CD8-positive, alpha-beta memory T cell (primary cell): Measurements from ENCODE around the gene SAPCD2. TPM values are rescaled to one million over a fixed set of nuclear protein-coding genes. Genes with fewer than 3 reads are reported as not detected.
A peak's percentile ranks its signal among the peaks of the same experiment; 100 is the strongest.

Experiments
- CTCF ChIA-PET: fragments of 350-600 bp; sonication (Branson Sonifier 250); formaldehyde crosslinking; loops from one replicate; lab custom pipeline; 2021; ENCODE audit warnings: antibody characterized with exemption; lab: Charles Lee
- POLR2A ChIA-PET: fragments of 350-600 bp; sonication (Branson Sonifier 250); formaldehyde crosslinking; loops from one replicate; lab custom pipeline; 2021; ENCODE audit warnings: antibody characterized with exemption; lab: Charles Lee
- DNase-seq, 5 donors: peaks; one replicate each; pipeline versions ENCODE4 v3.0.0 to v3.0.0-alpha.2; 2020 to 2022; ENCODE audit warnings: mixed read lengths in 1 of 5
- H3K27ac ChIP-seq: one replicate; pipeline ENCODE4 v1.7.0; 2013; ENCODE audit warnings: low read depth, mild to moderate bottlenecking, low read length, moderate library complexity
- H3K27me3 ChIP-seq: 2 replicates; pipeline ENCODE4 v1.7.0; 2013; ENCODE audit warnings: low read length, mild to moderate bottlenecking; ENCODE audit not compliant: insufficient read depth, poor library complexity, severe bottlenecking
- H3K36me3 ChIP-seq: 2 replicates; pipeline ENCODE4 v1.7.0; 2013; ENCODE audit warnings: mild to moderate bottlenecking, low read length, moderate library complexity; ENCODE audit not compliant: insufficient read depth
- H3K4me1 ChIP-seq: 2 replicates; pipeline ENCODE4 v1.7.0; 2013; ENCODE audit warnings: mild to moderate bottlenecking, low read length, moderate library complexity; ENCODE audit not compliant: insufficient read depth
- H3K4me3 ChIP-seq: 2 replicates; pipeline ENCODE4 v1.7.0; 2013; ENCODE audit warnings: mild to moderate bottlenecking, low read length
- H3K9me3 ChIP-seq: 2 replicates; pipeline ENCODE4 v1.7.0; 2013; ENCODE audit warnings: mild to moderate bottlenecking, low read length
- H3K27ac Mint-ChIP-seq, 8 donors: one replicate each; pipeline ENCODE4 v1.8.0; 2020 to 2021; ENCODE audit warnings: mixed read lengths in 8 of 8, mild to moderate bottlenecking in 6 of 8, inconsistent platforms in 3 of 8, moderate library complexity in 3 of 8
- H3K27me3 Mint-ChIP-seq, 2 donors: one replicate each; pipeline ENCODE4 v1.8.0; 2020 to 2021; ENCODE audit warnings: mixed read lengths in 2 of 2, mild to moderate bottlenecking in 1 of 2, moderate library complexity in 1 of 2
- H3K36me3 Mint-ChIP-seq, 3 donors: one replicate each; pipeline ENCODE4 v1.8.0; 2020 to 2021; ENCODE audit warnings: mixed read lengths in 3 of 3, inconsistent platforms in 1 of 3, mild to moderate bottlenecking in 1 of 3
- H3K4me1 Mint-ChIP-seq, 3 donors: one replicate each; pipeline ENCODE4 v1.8.0; 2020 to 2021; ENCODE audit warnings: mixed read lengths in 3 of 3, inconsistent platforms in 1 of 3, mild to moderate bottlenecking in 1 of 3
- H3K4me3 Mint-ChIP-seq, 7 donors: one replicate each; pipeline ENCODE4 v1.8.0; 2020 to 2021; ENCODE audit warnings: mixed read lengths in 7 of 7, mild to moderate bottlenecking in 6 of 7, moderate library complexity in 4 of 7, inconsistent platforms in 2 of 7
- H3K9me3 Mint-ChIP-seq, 5 donors: one replicate each; pipeline ENCODE4 v1.8.0; 2020 to 2022; ENCODE audit warnings: mixed read lengths in 5 of 5, mild to moderate bottlenecking in 3 of 5, moderate library complexity in 2 of 5, inconsistent platforms in 1 of 5
- polyA plus RNA-seq: library from polyadenylated mRNA; unstranded; fragments of 300-500 nt; fragmentation: Illumina TruSeq; gene quantifications from one replicate; pipeline ENCODE4 v1.2.3, GENCODE V29; 2021
- total RNA-seq, 2 experiments: library from RNA; stranded (reverse); gene quantifications; one replicate each; pipeline ENCODE4 v1.2.3, GENCODE V29; 2021

Gene SAPCD2
- total and polyA plus RNA-seq, 3 experiments from 2014 or later: 0.15 to 12.7 (median 11.5) TPM

DNA sequence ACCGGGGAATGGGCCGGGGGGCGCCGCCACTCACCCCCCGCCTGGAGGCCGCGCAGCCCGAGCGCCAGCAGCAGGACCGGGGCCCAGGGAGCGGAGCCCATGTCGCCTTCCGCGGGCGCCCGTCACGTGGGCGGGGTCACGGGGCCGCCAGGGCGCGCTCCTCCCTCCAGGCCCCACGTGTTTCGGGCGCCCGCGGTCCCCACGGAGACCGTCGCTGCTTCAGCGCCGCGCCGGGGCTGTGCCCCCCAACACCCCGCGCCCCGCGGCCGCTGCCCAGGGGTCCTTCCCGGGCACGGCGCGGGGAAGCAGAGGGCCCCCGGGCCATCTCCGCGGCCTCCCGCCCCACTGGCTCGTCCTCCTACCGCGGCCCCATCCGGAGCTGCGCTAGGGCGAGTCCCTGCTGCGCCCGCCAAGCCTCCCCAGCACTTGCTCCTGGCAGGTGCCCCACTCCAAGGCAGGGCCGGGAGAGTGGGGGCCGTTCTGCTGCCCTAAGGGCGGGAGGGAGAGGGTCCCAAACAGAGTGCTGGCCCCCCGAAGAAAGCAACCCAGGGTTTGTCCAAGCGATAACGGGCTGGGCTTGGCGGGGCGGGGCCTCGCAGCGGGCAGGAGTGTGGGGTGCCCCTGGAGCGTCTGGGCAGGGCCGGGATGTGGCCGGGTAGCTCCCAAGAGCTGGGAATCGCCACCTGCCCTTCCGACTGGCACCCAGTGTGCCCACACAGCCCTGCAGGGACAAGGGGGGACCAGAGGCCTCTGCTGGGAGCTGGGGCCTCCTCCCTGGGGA is 44.4 kb upstream of the SAPCD2 start, which contains the start of gene DPP7:
TSS of gene DPP7 (minus strand) at position 121 of the 781 bp plus-strand sequence. CDS start at position 101, 20 bp downstream.
- Histone ChIP-seq H3K4me3 (peak within 1 kb of the TSS; percentile 50), H3K36me3 (no peaks in the 10 kb centered on the region), H3K4me1 (peaks cover 10% of the 10 kb centered on the region), H3K9me3 (no peaks in the 10 kb centered on the region), H3K27me3 (no peaks in the 10 kb centered on the region), H3K27ac (peak within 1 kb of the TSS; percentile 38)
- no peaks in the 10 kb centered on the region for H3K9me3 Mint-ChIP-seq
- CTCF ChIA-PET: interaction anchor here (0.6 to 1.8 kb wide), 6 partner anchors 19 to 122 kb away, joined by 3 to 6 read pairs (median 4); partner anchors contain the start of gene RNF224
- peaks cover 0 to 1% of the 10 kb centered on the region in 2 donors for H3K27me3 Mint-ChIP-seq
- H3K4me3 Mint-ChIP-seq: peak within 1 kb of the TSS; percentile 24 to 87 (median 69)
- H3K27ac Mint-ChIP-seq: peak within 1 kb of the TSS in 3 of 8 donors; percentile 29 to 63 (median 51)
- peaks cover 0 to 18% (median 0%) of the 10 kb centered on the region in 3 donors for H3K36me3 Mint-ChIP-seq
- peak; percentile 76 to 85 (median 79) for DNase-seq
- POLR2A ChIA-PET: interaction anchor here (0.9 to 1.3 kb wide), 5 partner anchors 20 to 126 kb away, joined by 3 to 7 read pairs (median 4); partner anchors contain the start of genes MAN1B1 and TUBB4B
- peaks cover 0 to 12% (median 3%) of the 10 kb centered on the region in 3 donors for H3K4me1 Mint-ChIP-seq

DNA sequence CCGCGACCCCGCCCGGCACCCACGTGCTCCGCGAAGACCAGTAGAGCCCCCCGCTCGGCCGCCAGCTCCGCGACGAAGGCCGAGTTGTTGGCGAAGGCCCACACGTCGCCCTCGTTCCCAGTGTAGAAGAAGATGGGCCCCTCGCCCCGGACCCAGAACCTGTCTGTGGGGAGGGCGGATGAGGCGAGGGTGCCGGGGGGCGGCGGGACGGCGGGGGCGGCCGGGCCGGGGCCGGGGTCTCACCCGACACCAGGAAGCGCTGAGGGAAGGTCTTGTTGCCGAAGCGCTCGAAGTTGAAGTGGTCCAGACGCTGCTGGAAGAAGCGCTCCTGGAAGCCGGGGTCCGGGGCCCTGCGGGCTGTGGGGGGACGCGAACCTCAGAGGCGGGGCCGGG is 43.9 kb upstream of the SAPCD2 start:
- Histone ChIP-seq H3K27ac (peak overlapping the region; percentile 38), H3K27me3 (no peaks in the 10 kb centered on the region), H3K36me3 (no peaks in the 10 kb centered on the region), H3K4me3 (peak overlapping the region; percentile 50), H3K9me3 (no peaks in the 10 kb centered on the region), H3K4me1 (peaks cover 10% of the 10 kb centered on the region)
- Mint-ChIP-seq H3K27ac (peak overlapping the region in 1 of 8 donors; percentile 29), H3K27me3 (peaks cover 0 to 1% of the 10 kb centered on the region in 2 donors), H3K36me3 (peaks cover 0 to 23% (median 0%) of the 10 kb centered on the region in 3 donors), H3K9me3 (no peaks in the 10 kb centered on the region), H3K4me3 (peak overlapping the region; percentile 24 to 64 (median 51)), H3K4me1 (peaks cover 0 to 12% (median 3%) of the 10 kb centered on the region in 3 donors)
- ChIA-PET POLR2A (interaction anchor here (0.7 to 1.8 kb wide), 5 partner anchors 15 to 127 kb away, joined by 3 to 10 read pairs (median 6); partner anchors contain the start of gene TUBB4B), CTCF (interaction anchor here (1.5 to 1.8 kb wide), 4 partner anchors 18 to 122 kb away, joined by 4 to 12 read pairs (median 6); partner anchors contain the start of gene RNF224)
- no peak for DNase-seq

DNA sequence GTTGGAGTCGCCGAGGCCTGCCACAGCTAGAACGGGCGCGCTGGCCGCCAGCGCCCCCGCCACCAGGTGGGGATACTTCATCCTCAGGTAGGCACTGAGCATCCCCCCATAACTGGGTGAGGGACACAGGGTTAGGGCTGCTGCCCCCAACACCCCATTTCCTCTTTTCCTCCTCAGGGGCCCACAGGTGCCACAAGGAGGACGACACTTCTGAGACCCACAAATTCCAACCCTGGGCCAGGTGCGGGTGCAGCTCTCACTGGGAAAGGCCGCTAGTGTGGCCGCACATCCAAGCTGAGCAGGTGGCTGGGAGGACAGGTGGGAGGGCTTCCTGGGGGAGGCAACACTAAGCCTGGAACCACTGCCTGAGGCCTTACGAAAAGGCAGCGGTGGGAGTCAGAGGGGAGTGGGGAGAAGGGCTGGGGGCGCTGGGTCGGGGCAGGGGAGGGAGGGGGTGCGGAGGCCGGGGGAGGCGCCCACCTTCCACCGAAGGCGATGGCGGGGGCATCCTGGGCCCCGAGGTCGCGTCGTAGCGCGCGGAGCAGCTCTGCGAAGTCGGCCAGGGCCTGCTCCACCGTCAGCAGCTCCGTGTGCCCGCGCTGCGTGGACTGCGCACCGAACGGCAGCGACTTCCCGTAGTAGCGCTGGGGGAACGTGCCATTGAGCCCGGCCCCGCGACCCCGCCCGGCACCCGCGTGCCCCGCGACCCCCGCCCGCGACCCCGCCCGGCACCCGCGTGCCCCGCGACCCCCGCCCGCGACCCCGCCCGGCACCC is 43.2 kb upstream of the SAPCD2 start:
- no peaks in the 10 kb centered on the region for H3K9me3 ChIP-seq
- H3K4me1 ChIP-seq: peaks cover 10% of the 10 kb centered on the region
- POLR2A ChIA-PET: interaction anchor here (0.5 to 1.8 kb wide), 6 partner anchors 10 to 127 kb away, joined by 3 to 10 read pairs (median 4); partner anchors contain the start of genes MAN1B1 and TUBB4B
- Mint-ChIP-seq H3K9me3 (no peaks in the 10 kb centered on the region), H3K27ac (peak overlapping the region in 2 of 8 donors; percentile 51 to 63), H3K36me3 (peaks cover 0 to 30% (median 0%) of the 10 kb centered on the region in 3 donors), H3K4me3 (peak overlapping the region; percentile 24 to 87 (median 69)), H3K4me1 (peaks cover 0 to 9% (median 3%) of the 10 kb centered on the region in 3 donors), H3K27me3 (peaks cover 0 to 1% of the 10 kb centered on the region in 2 donors)
- H3K36me3 ChIP-seq: peaks cover 2% of the 10 kb centered on the region
- DNase-seq: peak in 2 of 5 donors; percentile 33 to 64
- CTCF ChIA-PET: interaction anchor here (1.7 to 1.8 kb wide), 3 partner anchors 18 to 123 kb away, joined by 4 to 12 read pairs (median 7); no protein-coding TSS in a partner anchor
- no peak overlapping the region for H3K27ac ChIP-seq
- H3K27me3 ChIP-seq: no peaks in the 10 kb centered on the region
- H3K4me3 ChIP-seq: no peak overlapping the region

DNA sequence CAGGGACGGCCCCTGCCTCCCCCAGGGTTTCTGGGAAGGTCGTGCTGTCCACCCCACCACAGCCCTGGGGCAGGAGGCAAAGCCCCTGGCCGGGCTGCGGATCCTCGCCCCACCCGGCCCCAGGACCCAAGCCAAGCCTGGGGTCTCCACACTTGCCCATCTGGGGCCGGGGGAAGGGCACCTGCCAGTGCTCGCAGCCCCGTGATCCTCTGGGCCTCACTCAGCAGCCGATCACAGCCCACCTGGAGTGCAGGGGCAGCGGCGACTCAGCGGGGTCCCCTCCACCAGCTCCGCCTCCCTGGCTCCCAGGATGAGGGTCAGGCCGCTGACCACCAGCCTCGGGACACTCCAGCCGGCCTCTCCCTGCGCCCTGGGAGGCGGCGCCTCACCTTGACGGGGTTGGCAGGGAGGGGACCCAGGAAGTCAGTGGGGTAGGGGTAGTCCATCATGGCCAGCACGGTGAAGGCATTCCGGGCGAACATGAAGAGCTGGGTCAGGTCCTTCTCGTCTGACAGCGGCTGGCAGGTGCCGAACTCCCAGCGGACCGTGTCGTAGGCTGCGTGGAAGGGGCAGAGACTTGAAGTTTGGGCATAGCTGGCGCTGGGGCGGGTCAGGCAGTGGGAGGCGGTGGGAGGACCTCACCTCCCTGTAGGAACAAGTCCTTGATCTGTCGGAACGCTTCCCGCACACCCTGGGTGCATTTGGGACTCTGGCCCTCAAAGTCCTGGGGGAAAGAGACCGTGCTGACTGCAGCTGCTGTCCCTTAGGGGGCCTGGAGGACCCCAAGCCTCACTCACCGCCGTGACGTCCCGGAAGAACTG is 42.4 kb upstream of the SAPCD2 start:
- POLR2A ChIA-PET: interaction anchor here (0.6 to 1.8 kb wide), 3 partner anchors 17 to 90 kb away, joined by 3 to 10 read pairs (median 10); partner anchors contain the start of gene MAN1B1
- Mint-ChIP-seq H3K36me3 (peaks cover 0 to 38% (median 0%) of the 10 kb centered on the region in 3 donors), H3K27me3 (peaks cover 0 to 1% of the 10 kb centered on the region in 2 donors), H3K9me3 (no peaks in the 10 kb centered on the region), H3K27ac (peak overlapping the region in 2 of 8 donors; percentile 9 to 66), H3K4me1 (peaks cover 0 to 9% (median 3%) of the 10 kb centered on the region in 3 donors), H3K4me3 (peak overlapping the region in 5 of 7 donors; percentile 62 to 87 (median 70))
- CTCF ChIA-PET: interaction anchor here (1.7 to 1.8 kb wide), 3 partner anchors 17 to 124 kb away, joined by 4 to 12 read pairs (median 7); no protein-coding TSS in a partner anchor
- DNase-seq: peak in 1 of 5 donors; percentile 50
- peaks cover 7% of the 10 kb centered on the region for H3K36me3 ChIP-seq
- peaks cover 10% of the 10 kb centered on the region for H3K4me1 ChIP-seq
- H3K27me3 ChIP-seq: no peaks in the 10 kb centered on the region
- H3K4me3 ChIP-seq: no peak overlapping the region
- no peaks in the 10 kb centered on the region for H3K9me3 ChIP-seq
- H3K27ac ChIP-seq: no peak overlapping the region

DNA sequence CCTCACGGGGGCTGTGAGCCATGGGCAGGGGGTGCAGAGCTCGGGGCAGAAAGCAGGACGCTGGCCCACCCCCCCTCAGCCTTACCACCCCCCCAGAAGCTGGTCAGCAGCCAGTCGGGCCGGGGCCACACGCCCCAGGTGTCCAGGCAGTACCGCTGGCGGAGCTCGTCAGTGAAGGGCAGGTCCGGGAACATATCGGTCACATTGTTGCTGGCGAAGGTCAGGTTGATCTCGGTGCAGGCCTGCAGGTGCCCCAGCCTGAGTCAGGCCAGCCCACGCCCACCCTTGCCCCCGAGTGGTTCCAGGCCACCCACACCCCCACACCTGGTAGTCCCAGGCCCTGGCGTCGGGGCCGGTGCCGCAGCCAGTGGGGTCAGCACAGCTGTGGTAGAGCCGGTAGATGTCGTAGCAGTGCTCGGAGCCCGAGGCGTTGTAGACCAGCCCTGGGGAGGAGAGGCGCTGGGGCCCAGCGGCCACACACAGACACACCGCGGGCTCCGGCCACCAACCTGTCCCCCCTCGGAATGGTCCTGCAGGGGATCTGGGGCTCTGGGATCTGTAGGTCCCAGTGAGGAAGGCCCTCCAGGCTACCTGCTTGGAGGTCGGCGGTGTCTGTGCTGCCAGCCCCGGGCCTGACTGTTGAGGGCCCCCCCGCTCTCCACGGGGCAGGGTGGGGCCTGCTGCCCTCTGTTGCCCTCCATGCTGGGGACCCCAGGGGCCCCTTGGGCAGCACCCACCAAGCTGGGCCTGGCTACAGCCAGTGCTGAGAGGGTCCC is 41.6 kb upstream of the SAPCD2 start:
- H3K27ac ChIP-seq: no peak overlapping the region
- no peaks in the 10 kb centered on the region for H3K9me3 ChIP-seq
- Mint-ChIP-seq H3K4me1 (peaks cover 0 to 9% (median 3%) of the 10 kb centered on the region in 3 donors), H3K36me3 (peaks cover 0 to 44% (median 0%) of the 10 kb centered on the region in 3 donors), H3K27me3 (peaks cover 0 to 1% of the 10 kb centered on the region in 2 donors), H3K9me3 (no peaks in the 10 kb centered on the region), H3K27ac (peak overlapping the region in 1 of 8 donors; percentile 33), H3K4me3 (peak overlapping the region in 1 of 7 donors; percentile 28)
- peaks cover 12% of the 10 kb centered on the region for H3K36me3 ChIP-seq
- no peak overlapping the region for H3K4me3 ChIP-seq
- peaks cover 10% of the 10 kb centered on the region for H3K4me1 ChIP-seq
- ChIA-PET CTCF (interaction anchor here (0.9 kb wide), 1 partner anchor 65 kb away, joined by 3 read pairs; the partner anchor contains the start of gene NPDC1), POLR2A (interaction anchor here (0.6 kb wide), 1 partner anchor 91 kb away, joined by 10 read pairs; no protein-coding TSS in a partner anchor)
- H3K27me3 ChIP-seq: no peaks in the 10 kb centered on the region
- DNase-seq: no peak

DNA sequence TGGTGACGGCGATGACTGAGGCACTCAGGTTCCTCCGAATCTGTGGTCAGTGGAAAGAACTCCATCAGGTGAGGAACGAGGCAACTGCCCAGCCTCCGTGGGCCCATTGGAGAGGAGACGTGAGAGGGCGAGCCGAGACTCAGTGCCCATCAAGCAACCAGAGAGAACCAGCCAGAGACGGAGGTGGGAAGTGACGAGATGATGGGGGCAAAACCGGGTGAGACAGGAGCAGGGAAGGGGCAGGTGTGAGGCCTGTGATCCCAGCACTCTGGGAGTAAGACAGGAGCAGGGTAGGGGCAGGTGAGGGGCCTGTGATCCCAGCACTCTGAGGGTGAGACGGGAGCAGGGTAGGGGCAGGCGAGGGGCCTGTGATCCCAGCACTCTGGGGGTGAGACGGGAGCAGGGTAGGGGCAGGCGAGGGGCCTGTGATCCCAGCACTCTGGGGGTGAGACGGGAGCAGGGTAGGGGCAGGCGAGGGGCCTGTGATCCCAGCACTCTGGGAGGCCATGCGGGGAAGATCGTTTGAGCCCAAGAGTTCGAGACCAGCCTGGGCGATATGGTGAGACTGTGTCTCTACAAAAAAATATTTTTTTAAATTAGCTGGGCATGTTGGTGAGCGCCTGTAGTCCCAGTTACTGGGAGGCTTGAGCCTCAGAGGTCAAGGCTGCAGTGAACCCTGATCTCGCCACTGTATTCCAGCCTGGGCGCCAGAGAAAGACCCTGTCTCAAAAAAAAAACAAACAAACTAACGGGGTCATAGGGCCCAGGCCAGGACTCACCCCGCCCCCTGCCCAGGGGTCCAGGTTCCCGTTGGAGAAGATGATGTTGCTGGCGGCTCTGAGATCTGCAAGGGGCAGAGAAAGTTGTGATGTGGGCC is 40.8 kb upstream of the SAPCD2 start:
- Histone ChIP-seq H3K27me3 (no peaks in the 10 kb centered on the region), H3K36me3 (peaks cover 12% of the 10 kb centered on the region), H3K4me1 (peaks cover 10% of the 10 kb centered on the region), H3K4me3 (no peak overlapping the region), H3K9me3 (no peaks in the 10 kb centered on the region), H3K27ac (no peak overlapping the region)
- Mint-ChIP-seq H3K27ac (peak overlapping the region in 2 of 8 donors; percentile 33 to 46), H3K27me3 (no peaks in the 10 kb centered on the region), H3K36me3 (peaks cover 0 to 48% (median 0%) of the 10 kb centered on the region in 3 donors), H3K4me1 (peaks cover 0 to 9% (median 3%) of the 10 kb centered on the region in 3 donors), H3K4me3 (peak overlapping the region in 4 of 7 donors; percentile 15 to 60 (median 30)), H3K9me3 (no peaks in the 10 kb centered on the region)
- ChIA-PET POLR2A (no interaction called here), CTCF (interaction anchor here (0.9 kb wide), 1 partner anchor 64 kb away, joined by 3 read pairs; the partner anchor contains the start of gene NPDC1)
- no peak for DNase-seq
